Measurements from ENCODE around the gene SLC16A5.

- TF ChIP-seq CTCF (IDR thresholded peaks at IDR 0.05) (peak; percentile 90 to 99 (median 94)), POLR2A (IDR thresholded peaks at IDR 0.05) (no peak)
Observed at GRCh38 chr17:75113798-75114551, 26.2 kb downstream of the SLC16A5 start.
